G401 (cell line): ENCODE measurements around the gene IGFBP2. TPM values are rescaled to one million over a fixed set of nuclear protein-coding genes. Genes with fewer than 3 reads are reported as not detected.

Experiments
- DNase-seq: peaks from one replicate; pipeline ENCODE4 v3.0.0-alpha.2; 2015; ENCODE audit warnings: low spot score
- in situ Hi-C: cut with HindIII; loops from 2 replicates; pipeline ENCODE4 v1.10.0; 2016; ENCODE audit warnings: low sequenced_read_pairs, mixed read lengths
- total RNA-seq: library from RNA; depleted of rRNA; stranded (reverse); fragments of >200 nt; shearing (Covaris generic); gene quantifications from 2 replicates; pipeline ENCODE4 v1.2.3, GENCODE V29; 2014

IGFBP2 gene
- total RNA-seq, 1 experiment from 2014 or later, result 134 TPM

DNA sequence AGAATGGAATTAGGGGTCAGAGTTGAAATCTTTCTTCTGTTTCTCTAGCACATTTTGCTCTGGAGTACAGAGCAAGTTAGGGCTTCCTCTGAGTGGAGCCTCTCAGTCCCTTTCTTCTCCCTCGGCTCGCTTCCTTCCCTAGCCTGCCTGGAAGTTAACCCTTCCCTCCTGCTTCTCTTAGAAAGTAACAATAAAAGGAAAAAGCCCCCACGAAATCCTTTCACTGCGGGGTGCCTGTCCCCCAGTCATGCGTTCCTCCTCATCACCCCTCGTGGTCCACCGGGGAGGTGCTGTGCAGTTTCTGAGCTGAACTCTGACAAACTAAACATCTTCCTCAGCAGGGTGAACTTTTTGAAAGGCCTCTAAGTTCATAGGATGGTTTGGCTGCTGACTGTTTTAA is 2.0 kb downstream of the IGFBP2 start:
- in situ Hi-C loops, result no loop called here
- no peak for DNase-seq

DNA sequence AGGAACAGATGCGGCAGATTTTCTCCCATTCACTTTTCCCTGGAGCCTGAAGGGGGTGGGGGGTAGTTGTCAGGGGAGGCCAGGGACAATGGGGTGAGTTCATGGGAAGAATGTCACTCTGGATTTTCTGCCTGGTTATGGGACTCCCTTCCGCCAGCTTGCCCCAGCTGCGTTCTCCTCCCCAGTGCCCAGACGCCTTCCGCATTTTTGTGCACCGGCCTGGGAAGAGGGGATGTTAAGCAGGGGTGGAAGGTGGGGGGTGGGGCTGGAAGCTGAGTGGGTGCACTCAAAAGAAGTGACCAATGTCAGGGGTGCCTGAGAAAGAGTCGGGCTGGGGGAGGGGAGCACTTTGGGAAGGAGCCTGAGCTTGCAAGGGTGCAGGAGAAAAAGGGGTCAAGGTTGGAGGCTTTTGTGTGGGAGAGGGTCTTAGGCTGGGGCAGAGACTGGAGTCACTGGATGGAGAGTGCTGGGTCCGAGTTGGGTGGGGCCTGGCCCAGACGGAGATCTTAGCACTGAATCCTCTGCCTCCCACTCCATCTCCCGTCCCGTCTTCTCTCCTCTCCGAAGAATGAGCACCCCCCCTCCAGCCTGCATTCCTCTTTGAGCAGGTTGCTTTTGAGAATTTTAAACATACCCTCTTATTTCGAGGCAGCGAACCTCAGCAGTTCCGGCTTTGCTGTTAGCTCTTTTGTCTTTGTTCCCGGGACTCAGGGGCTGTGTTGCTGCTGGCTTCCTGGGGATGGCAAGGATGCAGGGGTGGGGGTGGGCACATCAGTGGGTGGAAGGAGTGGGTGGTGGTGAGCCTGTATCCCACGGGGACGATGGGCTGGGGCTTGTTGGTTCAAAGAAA is 2.7 kb downstream of the IGFBP2 start:
- DNase-seq, result no peak
- in situ Hi-C loops, result no loop called here

DNA sequence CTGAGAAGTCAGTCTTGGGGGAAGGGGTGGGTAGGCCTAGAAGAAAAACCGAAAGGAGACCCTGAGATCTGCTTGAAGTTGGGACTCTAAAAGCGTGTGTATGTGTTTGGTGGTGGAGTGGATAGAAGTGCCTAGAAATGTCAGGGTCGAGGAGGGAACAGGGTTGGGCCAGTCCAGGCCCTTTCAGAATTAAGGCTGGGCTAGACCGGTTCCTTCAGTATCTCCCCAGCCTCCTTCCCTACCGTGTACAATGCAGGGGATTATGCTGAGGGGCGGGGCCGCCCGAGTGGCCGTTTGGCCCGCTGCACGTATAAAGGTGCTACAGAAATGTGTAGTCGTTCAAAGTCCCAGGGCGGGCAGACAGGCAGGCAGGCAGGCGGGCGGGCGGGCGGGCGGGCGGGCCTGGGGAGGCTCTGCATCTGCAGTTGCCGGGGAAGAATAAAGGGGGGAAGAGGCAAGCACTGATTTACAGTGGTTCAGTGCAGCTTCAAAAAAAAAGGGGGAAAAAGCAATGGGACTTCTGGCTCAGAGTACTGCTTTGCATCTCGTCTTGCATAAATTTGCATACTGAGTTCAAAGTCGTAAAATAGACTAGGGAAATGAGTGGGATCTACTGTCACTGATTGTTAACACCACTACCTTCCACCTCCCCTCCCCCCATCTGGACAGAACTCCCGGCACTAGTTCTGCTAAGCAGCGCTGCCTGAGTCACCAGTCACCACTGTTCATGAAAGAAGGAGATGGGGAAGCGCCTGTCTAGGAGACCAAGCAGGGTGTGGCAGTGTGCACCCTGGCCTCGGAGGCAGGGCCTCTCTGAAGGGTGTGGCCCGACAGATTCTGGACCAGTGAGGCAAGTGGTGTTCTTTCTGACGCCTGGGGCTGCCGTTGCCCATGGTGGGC is 3.6 kb downstream of the IGFBP2 start:
- DNase-seq, result no peak
- in situ Hi-C loops, result no loop called here

DNA sequence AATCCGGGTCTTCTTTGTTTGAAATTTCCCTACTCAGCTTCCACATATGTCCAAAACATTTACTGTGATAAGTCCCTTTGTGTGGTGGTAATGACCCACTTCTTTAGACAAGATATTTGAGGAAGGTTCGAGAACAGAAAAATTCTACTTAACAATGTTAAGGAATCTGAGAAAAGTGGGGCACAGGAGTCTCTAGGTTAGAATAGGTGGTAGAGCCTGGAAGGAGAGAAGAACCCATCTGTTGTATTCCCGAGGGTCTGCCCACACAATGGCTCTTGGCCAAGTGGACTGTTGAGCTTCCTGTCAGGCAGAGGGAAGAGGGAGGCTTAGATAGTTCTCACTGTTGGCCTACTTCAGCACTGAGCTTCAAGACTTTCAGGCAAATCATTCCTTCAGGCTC is 4.3 kb downstream of the IGFBP2 start:
- no peak for DNase-seq
- in situ Hi-C loops, result no loop called here

DNA sequence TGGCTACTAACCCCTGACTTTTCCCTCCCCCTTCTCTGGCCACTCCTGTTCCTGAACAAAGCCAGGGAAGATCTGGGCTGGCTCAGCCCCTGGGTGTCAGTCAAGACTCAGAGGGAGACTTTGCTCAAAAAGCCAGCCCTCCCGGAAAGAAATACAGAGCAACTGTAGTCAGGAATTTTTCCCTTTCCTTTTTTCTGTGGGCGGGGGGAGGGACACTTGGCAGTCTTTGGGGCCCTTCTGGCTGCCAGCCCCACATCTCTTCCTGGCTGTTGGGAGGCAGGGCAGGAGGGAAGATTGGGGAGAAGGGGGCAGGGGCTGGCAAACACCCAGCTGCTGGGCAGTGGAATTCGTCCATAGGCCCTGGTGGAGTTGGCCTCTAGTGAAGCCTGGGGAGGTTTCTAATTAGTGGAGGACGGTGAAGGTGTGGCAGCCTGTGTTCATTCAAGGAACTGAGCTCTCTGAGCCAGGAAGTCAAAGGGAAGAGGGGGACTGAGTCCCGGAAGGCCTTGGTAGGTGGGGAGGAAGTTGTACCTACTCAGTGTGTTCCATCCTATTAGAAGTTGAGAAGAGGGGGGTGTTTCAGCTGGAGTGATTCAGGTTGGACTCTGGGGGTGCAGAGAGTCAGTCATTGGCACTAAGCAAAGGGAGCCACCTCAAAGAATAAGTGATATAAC is 10.9 kb downstream of the IGFBP2 start:
- in situ Hi-C loops, result no loop called here
- DNase-seq, result no peak

DNA sequence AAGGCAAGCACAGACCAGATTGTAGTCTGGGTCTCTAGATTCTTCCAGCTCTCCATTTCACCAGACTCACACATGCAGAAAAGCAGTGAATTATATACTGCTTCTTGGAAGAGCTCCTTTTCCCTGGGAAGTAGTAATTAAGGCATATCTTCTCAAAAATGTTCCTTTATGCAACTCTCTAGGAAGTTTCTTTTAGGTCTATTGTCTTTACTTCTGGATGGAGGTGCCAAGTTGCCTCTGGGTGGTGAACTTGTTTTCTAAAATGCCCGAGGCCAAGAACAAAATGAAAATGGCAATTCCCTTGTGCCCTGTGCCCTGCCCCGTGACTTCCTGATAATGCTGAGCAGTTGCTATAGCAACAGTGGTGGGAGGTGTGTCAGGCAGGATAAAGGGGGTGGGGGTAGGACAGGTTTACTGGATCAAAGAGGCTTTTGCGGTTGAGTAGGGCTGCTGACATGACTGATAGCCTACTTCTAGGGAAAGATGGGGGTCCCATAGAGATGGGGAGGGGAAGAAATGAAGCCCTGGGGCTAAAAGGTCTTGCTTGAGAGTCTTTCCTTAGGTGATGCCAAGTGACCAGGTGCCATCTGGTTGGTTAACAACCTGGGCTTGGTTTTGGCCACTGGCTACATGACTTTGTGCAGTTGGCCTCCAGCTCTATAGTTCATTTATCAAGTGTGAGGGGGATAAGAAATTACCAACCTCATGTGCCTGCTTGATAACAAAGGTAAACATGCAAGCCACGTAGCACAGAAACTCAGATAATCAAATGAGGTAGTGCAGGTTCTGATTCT is 11.8 kb downstream of the IGFBP2 start:
- DNase-seq, result no peak
- in situ Hi-C loops, result no loop called here

DNA sequence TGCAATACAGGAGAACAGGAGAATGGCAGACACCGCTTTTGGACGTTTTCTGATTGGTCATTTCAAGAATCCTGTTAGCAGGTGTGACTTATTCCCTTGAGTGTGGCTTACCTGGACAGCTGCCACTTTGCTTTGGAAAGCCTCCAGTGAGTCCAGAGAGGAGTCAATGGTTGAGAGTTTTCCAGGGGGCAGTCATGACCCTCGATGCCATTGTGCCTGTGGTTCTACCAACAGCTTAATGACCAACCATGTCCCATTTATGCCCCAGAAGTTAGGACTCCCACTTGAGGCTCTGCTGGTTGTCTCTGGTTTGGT is 12.4 kb downstream of the IGFBP2 start:
- in situ Hi-C loops, result no loop called here
- no peak for DNase-seq

DNA sequence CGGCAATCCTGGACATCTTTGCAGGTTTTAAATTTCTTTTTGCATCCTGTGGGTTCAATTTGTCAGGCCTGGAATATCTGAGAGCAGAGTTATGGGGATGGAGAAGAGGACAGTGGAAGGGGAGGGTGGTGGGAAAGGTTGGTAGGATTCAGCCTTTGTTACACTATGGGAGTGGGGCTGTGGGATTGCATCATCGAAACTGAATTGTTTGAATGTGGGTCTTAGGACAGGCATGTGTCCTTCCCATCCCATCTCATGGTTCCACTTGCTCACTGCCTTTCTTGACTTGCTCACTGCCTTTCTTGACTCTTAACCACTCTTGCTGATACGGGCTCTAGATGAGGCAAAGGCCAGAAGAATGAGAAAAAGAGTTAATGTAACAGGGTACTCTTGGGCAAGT is 12.9 kb downstream of the IGFBP2 start:
- in situ Hi-C loops, result no loop called here
- no peak for DNase-seq

DNA sequence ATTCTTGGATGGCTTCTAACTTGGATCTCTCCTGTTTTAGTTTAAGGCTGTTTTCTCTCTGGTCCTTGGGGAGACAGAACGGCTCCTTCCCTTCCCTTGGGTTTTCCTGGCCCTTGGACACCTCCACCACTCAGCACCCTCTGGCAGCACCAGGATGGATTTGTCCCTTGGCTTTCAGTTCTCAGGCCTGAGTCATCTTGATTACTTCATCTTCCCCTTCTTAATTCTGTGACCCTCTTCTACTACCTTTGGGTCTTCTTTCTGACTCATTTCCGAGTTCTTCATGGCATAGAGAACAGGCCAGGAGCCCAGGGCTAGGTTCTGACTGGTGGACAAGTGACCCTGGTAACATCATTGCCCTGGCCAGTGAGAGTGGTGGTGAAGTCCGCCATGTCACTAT is 14.9 kb downstream of the IGFBP2 start:
- no peak for DNase-seq
- in situ Hi-C loops, result no loop called here

DNA sequence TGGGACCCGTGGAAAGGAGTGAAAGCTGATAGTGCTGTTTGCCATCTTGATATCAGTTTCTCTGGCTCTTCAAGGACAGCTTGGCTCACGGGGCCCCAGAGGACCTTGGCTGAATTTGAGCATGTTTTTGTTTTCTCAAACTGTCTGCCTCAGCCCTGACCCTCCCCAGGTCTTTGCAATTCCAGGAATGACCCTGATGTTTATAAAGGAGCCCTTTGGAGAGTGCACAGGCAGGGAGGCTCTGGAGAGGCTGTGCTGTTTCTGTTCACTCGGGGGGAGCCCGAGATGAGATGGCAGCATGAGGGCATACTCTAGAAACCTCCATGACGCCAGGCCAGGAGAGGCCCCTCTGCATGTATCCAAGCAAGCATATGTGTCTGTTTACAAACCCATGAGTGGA is 16.4 kb downstream of the IGFBP2 start:
- DNase-seq, result no peak
- in situ Hi-C loops, result no loop called here

DNA sequence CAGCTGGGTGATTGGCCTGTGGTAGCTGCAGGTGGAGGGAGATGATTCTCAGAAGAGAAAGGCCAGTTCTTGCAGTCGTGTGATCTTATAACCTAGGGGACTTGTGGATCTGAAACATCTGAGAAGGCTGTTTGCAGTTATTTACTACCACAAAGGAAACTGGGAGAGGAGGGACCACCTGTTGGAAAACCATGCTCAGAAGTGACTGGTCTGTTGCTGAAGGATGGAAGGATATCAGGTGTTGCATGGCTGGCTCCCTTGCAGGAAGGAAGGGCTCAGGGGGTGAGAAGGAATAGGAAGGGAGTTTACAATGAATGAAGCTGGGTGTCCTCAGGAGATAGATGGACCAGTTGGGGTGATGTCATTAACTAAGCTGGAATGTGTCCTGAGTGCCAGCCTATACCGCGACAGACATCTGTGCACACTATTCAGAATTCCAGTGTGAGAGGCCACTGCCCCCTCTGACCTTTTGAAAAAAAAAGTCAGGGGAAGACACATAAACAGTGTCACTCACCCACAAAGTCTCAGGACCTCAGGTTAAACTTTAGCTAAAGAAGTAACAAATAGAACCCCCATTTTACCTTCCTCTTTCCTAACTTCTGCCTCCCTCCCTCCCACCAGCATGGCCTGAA is 17.5 kb downstream of the IGFBP2 start:
- in situ Hi-C loops, result no loop called here

DNA sequence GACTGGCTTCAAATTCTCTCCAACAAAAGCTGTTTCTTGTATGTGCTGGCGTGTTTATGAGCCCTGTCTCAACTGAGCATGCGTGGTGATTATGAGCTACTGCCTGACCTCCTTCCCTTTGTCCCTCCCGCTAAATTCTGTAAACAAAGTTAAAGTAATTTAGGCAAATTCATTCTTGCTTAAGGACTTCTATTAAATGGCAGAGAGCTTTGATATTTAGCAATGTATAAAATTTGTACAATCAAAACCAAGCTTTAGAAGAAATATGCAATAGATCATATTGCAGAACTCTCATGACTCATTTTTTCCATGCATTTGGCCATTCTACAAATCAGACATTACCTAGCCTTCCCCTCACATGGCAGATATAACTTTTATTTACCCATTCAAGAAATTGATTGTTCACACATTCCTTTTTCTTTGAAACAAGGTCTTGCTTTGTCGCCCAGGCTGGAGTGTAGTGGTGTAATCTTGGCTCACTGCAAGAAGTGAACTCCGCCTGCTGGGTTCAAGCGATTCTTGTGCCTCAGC is 18.2 kb downstream of the IGFBP2 start:
- in situ Hi-C loops, result no loop called here
- DNase-seq, result no peak

More for the DNA sequence above, 17.5 kb downstream of the IGFBP2 start:
- DNase-seq, result no peak

DNA sequence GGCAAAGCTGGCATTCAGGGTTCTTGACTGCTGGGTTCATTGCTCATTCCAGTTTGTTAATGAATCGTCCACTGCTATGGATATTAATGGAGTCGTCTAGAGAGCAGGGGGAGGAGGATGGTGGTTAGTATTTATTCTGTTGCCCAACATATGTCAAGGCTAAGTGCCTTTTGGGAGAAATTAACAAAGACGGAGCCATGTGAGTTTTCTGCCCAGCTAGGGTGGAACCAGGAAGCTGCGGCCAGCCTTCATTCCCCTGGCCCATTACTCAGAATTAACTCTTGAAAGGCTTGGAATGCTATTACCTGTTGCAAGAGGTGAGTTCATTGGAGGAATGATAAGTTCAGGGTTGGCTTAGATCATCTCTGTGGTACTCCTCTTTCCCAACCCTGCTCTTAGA is 19.3 kb downstream of the IGFBP2 start:
- no peak for DNase-seq
- in situ Hi-C loops, result no loop called here

DNA sequence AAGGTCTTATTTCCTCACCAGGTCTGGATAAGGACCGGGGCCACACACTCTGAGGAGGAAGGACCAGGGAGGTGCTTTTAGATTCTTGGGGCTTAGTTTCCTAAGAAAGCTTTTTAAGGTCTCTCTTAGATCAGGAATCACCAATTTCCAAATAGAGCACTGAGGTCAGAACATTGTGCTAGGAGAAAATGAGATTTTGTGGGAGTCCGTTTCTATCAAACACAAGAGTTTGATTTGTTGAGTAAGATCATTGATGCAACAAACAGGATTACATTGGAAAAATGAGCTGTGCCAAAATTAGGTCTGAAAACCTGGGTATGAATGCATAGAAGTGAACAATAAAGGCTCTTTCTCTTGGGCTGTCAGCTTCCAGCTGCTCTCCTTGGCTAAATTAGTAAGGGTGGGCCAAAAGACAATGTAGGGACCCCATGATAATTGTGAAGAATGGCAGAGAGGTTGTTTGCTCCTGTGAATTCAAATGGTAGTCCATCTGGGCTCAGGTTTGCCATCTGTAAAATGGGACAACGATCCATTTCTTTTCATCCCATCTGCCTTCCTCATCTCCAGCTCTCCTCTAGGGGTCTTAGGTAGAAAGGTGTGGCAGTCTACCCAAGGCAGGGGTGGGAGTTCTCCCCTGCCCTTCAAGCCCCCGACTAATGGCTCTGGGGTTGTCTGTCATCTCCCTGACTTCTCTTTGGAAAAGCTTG is 20.0 kb downstream of the IGFBP2 start:
- in situ Hi-C loops, result no loop called here
- no peak for DNase-seq

DNA sequence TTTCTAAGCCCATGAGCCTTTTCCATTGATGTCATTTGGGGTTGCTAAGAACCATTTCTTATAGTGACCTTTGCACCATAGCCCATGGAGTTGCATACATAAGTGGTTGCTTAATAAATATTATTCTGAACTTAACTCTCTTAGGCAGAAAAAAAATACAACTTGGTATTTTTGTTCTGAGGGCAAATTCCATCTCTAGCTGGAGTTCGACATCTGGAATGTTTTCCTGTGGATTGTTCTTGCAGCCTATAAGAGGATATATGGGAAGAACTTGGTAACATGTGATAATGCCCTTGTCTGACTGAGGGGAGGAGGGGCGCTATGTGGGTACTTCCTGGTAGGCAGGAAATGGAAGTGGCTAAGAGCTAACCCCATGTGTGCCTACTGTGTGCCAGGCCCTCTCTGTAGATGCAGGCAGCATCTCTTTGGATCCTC is 20.7 kb downstream of the IGFBP2 start:
- no peak for DNase-seq

DNA sequence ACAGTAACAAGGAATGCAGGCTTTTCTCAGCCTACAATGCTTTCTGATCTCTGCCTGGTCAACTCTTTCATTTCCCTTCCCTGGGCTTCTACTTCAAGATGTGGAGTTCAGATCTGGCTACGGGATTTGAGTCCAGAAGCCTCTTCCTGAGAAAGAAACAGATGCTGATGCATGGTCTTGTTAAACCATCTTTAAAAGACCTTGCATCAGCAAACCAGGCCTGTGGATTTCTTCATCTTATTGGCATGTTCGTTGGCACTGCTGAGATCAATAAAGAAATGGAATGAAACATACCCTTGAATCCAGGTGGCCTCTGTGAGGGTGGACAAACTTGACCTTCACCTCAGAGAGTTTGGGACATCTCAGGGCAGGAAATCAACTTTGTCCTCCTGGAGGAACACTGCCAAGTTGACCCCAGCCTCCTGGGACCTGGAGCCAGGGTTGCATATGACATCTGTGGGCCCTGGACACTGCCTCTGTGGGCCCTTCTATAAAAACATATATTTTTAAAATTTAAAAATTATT is 21.4 kb downstream of the IGFBP2 start:
- DNase-seq, result no peak
- in situ Hi-C loops, result no loop called here

More for the DNA sequence above, 20.7 kb downstream of the IGFBP2 start:
- in situ Hi-C loops, result no loop called here

DNA sequence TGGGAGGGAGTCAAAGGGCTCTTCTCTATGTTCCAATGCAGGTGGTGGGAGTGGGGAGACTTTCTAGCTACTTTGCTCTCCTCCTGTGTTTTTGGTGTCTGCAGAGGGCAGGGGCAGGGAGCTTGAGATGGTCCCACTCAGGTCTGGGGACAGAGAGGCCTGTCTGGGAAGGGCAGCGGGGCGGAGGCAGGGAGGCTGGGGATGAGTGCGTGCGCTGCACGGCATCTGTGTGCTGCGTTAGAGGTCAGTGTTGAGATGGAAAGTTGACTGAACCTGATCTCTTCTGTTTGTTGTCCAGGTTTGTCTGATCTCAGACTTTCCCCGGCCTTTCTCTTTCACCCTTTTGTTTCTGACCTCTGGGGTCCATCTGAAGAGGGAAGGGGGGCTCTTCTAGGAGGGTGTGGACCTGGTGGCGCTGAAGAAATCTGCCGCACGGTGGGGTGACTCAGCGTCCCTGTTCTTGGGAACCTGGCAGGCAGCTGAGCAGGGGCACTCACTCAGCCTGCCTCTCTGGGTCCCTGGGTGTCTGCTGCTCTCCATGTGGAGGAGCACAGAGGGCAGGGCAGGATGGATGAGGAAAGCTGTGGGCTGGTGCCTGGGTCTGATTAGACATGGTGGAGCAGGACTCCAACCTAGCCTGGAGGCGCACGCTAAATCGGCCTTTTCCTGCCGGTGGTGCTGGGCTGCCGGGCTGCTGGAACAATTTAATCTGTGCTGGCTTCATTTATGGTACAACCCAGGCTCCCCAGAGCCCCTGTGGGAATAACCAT is 24.1 kb downstream of the IGFBP2 start:
- in situ Hi-C loops, result no loop called here
- no peak for DNase-seq
